Measurements from ENCODE around the gene PCDHB16. TPM values are rescaled to one million over a fixed set of nuclear protein-coding genes. Genes with fewer than 3 reads are reported as not detected.
A peak's percentile ranks its signal among the peaks of the same experiment; 100 is the strongest.
"Not testable (repeated sequence)": the region's sequence is repeated elsewhere in the genome, so short reads cannot be mapped to it uniquely, and the experiment has no call there.

PCDHB16 gene
- total RNA-seq, 6 donors from 2014 or later = 1.6 to 4.9 (median 2.1) TPM

- Histone ChIP-seq H3K27ac (no peak within 1 kb of the TSS), H3K9me3 (peaks cover 13 to 37% (median 21%) of the 10 kb centered on the region in 4 donors), H3K36me3 (no peaks in the 10 kb centered on the region), H3K27me3 (no peaks in the 10 kb centered on the region), H3K4me3 (peak within 1 kb of the TSS in 1 of 4 donors; percentile 24), H3K4me1 (no peaks in the 10 kb centered on the region)
- DNase-seq (no peak), ATAC-seq (ENCODE audit: low FRiP score in 2 of 2) (no peak)
- whole genome bisulfite sequencing, 2 donors = 33 to 36% methylated on average over 20 of the region's 20 CpGs
- TF ChIP-seq, protein P1, sequence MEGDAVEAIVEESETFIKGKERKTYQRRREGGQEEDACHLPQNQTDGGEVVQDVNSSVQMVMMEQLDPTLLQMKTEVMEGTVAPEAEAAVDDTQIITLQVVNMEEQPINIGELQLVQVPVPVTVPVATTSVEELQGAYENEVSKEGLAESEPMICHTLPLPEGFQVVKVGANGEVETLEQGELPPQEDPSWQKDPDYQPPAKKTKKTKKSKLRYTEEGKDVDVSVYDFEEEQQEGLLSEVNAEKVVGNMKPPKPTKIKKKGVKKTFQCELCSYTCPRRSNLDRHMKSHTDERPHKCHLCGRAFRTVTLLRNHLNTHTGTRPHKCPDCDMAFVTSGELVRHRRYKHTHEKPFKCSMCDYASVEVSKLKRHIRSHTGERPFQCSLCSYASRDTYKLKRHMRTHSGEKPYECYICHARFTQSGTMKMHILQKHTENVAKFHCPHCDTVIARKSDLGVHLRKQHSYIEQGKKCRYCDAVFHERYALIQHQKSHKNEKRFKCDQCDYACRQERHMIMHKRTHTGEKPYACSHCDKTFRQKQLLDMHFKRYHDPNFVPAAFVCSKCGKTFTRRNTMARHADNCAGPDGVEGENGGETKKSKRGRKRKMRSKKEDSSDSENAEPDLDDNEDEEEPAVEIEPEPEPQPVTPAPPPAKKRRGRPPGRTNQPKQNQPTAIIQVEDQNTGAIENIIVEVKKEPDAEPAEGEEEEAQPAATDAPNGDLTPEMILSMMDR (IDR thresholded peaks at IDR 0.05) = peak in 3 of 6 experiments; percentile 18 to 39 (median 20)
- TF ChIP-seq EP300 (IDR thresholded peaks at IDR 0.05) = no peak
These were observed 9.6 kb upstream of the PCDHB16 start, which contains the start of gene PCDHB7 for GRCh38 chr5:141172381-141173204. Gene PCDHB7 (plus strand): TSS chr5:141172644. CDS start chr5:141172836, 192 bp downstream.

GRCh38 chr5:141174291-141175104 is 7.7 kb upstream of the PCDHB16 start:
- H3K4me1 ChIP-seq; H3K4me3 ChIP-seq; H3K36me3 ChIP-seq; H3K27ac ChIP-seq; H3K27me3 ChIP-seq; ATAC-seq (ENCODE audit: low FRiP score in 2 of 2): not testable (repeated sequence)
- peaks cover 17 to 50% (median 31%) of the 10 kb centered on the region in 4 donors for H3K9me3 ChIP-seq
- peak in 1 of 2 donors; percentile 85 for DNase-seq
- 33 to 51% methylated on average over 32 to 76 of the region's 79 CpGs for WGBS, 2 donors

GRCh38 chr5:141175933-141176332 is 6.3 kb upstream of the PCDHB16 start:
- TF ChIP-seq POLR2A (IDR thresholded peaks at IDR 0.05) (no peak), POLR2AphosphoS5 (IDR thresholded peaks at IDR 0.05) (no peak), EP300 (IDR thresholded peaks at IDR 0.05) (no peak)
- TF ChIP-seq, protein P1 (IDR thresholded peaks at IDR 0.05) = no peak
- 55 to 68% methylated on average over 1 of the region's 1 CpG for WGBS, 2 donors
- Histone ChIP-seq H3K9me3 (peaks cover 17 to 50% (median 35%) of the 10 kb centered on the region in 4 donors), H3K36me3 (no peaks in the 10 kb centered on the region), H3K27me3 (no peaks in the 10 kb centered on the region), H3K4me1 (no peaks in the 10 kb centered on the region), H3K27ac (no peak overlapping the region), H3K4me3 (no peak overlapping the region)
- no peak for DNase-seq
- ATAC-seq (ENCODE audit: low FRiP score in 2 of 2) = no peak

GRCh38 chr5:141177577-141178191 is 4.5 kb upstream of the PCDHB16 start, which contains the start of gene PCDHB8:
Gene PCDHB8 (plus strand): TSS chr5:141177790. CDS start chr5:141178035, 245 bp downstream.
- 30 to 32% methylated on average over 14 of the region's 18 CpGs for WGBS, 2 donors
- H3K27ac ChIP-seq = not testable (repeated sequence)

DNA sequence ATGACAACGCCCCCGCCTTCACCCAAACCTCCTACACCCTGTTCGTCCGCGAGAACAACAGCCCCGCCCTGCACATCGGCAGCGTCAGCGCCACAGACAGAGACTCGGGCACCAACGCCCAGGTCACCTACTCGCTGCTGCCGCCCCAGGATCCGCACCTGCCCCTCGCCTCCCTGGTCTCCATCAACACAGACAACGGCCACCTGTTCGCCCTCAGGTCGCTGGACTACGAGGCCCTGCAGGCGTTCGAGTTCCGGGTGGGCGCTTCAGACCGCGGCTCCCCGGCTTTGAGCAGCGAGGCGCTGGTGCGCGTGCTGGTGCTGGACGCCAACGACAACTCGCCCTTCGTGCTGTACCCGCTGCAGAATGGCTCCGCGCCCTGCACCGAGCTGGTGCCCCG is 2.8 kb upstream of the PCDHB16 start:
- WGBS, 2 donors = 46 to 48% methylated on average over 22 to 35 of the region's 39 CpGs
- H3K27me3 ChIP-seq = not testable (repeated sequence)

More at GRCh38 chr5:141177577-141178191, 4.5 kb upstream of the PCDHB16 start, which contains the start of gene PCDHB8:
- not testable (repeated sequence) for H3K27me3 ChIP-seq, H3K4me3 ChIP-seq, H3K4me1 ChIP-seq, H3K36me3 ChIP-seq, DNase-seq
- ATAC-seq (ENCODE audit: low FRiP score in 2 of 2) = peak in 1 of 2 donors; percentile 47
- peaks cover 17 to 56% (median 39%) of the 10 kb centered on the region in 4 donors for H3K9me3 ChIP-seq

GRCh38 chr5:141179876-141180275 is 2.3 kb upstream of the PCDHB16 start:
- peaks cover 13 to 57% (median 41%) of the 10 kb centered on the region in 4 donors for H3K9me3 ChIP-seq
- not testable (repeated sequence) for ATAC-seq (ENCODE audit: low FRiP score in 2 of 2); H3K4me3 ChIP-seq; H3K4me1 ChIP-seq; H3K27me3 ChIP-seq; H3K27ac ChIP-seq; H3K36me3 ChIP-seq
- peak in 1 of 2 donors; percentile 70 for DNase-seq
- 37 to 51% methylated on average over 14 to 22 of the region's 32 CpGs for WGBS, 2 donors

More for the DNA sequence above, 2.8 kb upstream of the PCDHB16 start:
- H3K36me3 ChIP-seq; ATAC-seq (ENCODE audit: low FRiP score in 2 of 2); H3K4me1 ChIP-seq; H3K27ac ChIP-seq; H3K4me3 ChIP-seq: not testable (repeated sequence)
- H3K9me3 ChIP-seq = peaks cover 17 to 58% (median 41%) of the 10 kb centered on the region in 4 donors
- peak in 1 of 2 donors; percentile 85 for DNase-seq

Measured in upper lobe of left lung (tissue), 6 donors.